IMR-90 (cell line): Measurements from ENCODE around the gene IL4R. TPM values are rescaled to one million over a fixed set of nuclear protein-coding genes. Genes with fewer than 3 reads are reported as not detected.
A peak's percentile ranks its signal among the peaks of the same experiment; 100 is the strongest.

Experiments used
- ATAC-seq: fragments of 200-7000 bp; cut with Tn5 transposase; 2 replicates; pipeline ENCODE4 v1.9.1; 2020; ENCODE audit warnings: low read depth, mild to moderate bottlenecking, moderate library complexity
- BruUV-seq: library from RNA; stranded (reverse); fragments of 400-500 nt; replicated peaks from 2 replicates; lab custom pipeline; 2021; lab: Mats Ljungman, UMichigan
- CTCF ChIA-PET: fragments of 300-600 bp; formaldehyde crosslinking; extraction: SDS; loops from one replicate; lab custom pipeline; 2021; ENCODE audit warnings: antibody characterized with exemption; lab: Yijun Ruan, JAX
- POLR2A ChIA-PET: fragments of 300-600 bp; sonication (Branson Sonifier 250); formaldehyde crosslinking; loops from one replicate; lab custom pipeline; 2022; ENCODE audit warnings: antibody characterized with exemption; ENCODE audit not compliant: unreplicated experiment; lab: Charles Lee
- DNase-seq: peaks from one replicate; pipeline ENCODE4 v3.0.0; 2013
- H2AFZ ChIP-seq: replicated peaks from 2 replicates; pipeline ENCODE3; 2013; ENCODE audit warnings: low read length, mild to moderate bottlenecking; ENCODE audit not compliant: poor library complexity
- H2AK5ac ChIP-seq: 2 replicates; pipeline ENCODE4 v1.6.1; 2013; ENCODE audit warnings: low read depth, low read length, inconsistent platforms
- H2AK9ac ChIP-seq: replicated peaks from 2 replicates; pipeline ENCODE3; 2013; ENCODE audit warnings: mild to moderate bottlenecking, low read depth, low read length, moderate library complexity; ENCODE audit not compliant: poor library complexity
- H2BK120ac ChIP-seq: 2 replicates; pipeline ENCODE4 v1.6.1; 2013; ENCODE audit warnings: low read depth, low read length, inconsistent platforms
- H2BK15ac ChIP-seq: 3 replicates; pipeline ENCODE4 v1.6.1; 2013; ENCODE audit warnings: low read depth, low read length, inconsistent platforms
- H2BK20ac ChIP-seq: 2 replicates; pipeline ENCODE4 v1.6.1; 2013; ENCODE audit warnings: low read depth, mild to moderate bottlenecking, inconsistent platforms, low read length, moderate library complexity
- H2BK5ac ChIP-seq: 2 replicates; pipeline ENCODE4 v1.6.1; 2013; ENCODE audit warnings: mild to moderate bottlenecking, low read depth, low read length, inconsistent platforms; ENCODE audit not compliant: poor library complexity, severe bottlenecking
- H3K14ac ChIP-seq: replicated peaks from 2 replicates; pipeline ENCODE4 v1.6.1; 2013; ENCODE audit warnings: low read depth, low read length, inconsistent platforms
- H3K18ac ChIP-seq: 2 replicates; pipeline ENCODE4 v1.6.1; 2013; ENCODE audit warnings: low read depth, low read length, control low read depth
- H3K23ac ChIP-seq: 2 replicates; pipeline ENCODE4 v1.6.1; 2013; ENCODE audit warnings: low read depth, low read length, inconsistent platforms
- H3K27ac ChIP-seq: 2 replicates; pipeline ENCODE4 v1.5.1; 2013; ENCODE audit warnings: mild to moderate bottlenecking, control low read depth, low read length; ENCODE audit not compliant: insufficient read depth
- H3K27me3 ChIP-seq: 2 replicates; pipeline ENCODE4 v1.6.1; 2013; ENCODE audit warnings: low read length; ENCODE audit not compliant: control insufficient read depth, insufficient read depth
- H3K36me3 ChIP-seq: 2 replicates; pipeline ENCODE4 v1.6.1; 2013; ENCODE audit warnings: low read length, mixed read lengths; ENCODE audit not compliant: control insufficient read depth, insufficient read depth
- H3K4ac ChIP-seq: 2 replicates; pipeline ENCODE4 v1.6.1; 2013; ENCODE audit warnings: low read depth, low read length, inconsistent platforms
- H3K4me1 ChIP-seq: 2 replicates; pipeline ENCODE4 v1.6.1; 2013; ENCODE audit warnings: low read length, mixed read lengths; ENCODE audit not compliant: control insufficient read depth, insufficient read depth
- H3K4me2 ChIP-seq: 2 replicates; pipeline ENCODE4 v1.6.1; 2013; ENCODE audit warnings: low read depth, mild to moderate bottlenecking, control low read depth, low read length, moderate library complexity
- H3K4me3 ChIP-seq: 2 replicates; pipeline ENCODE4 v1.5.1; 2013; ENCODE audit warnings: low read depth, mild to moderate bottlenecking, control low read depth, low read length, moderate library complexity; ENCODE audit not compliant: insufficient read depth
- H3K56ac ChIP-seq: 2 replicates; pipeline ENCODE4 v1.6.1; 2013; ENCODE audit warnings: low read length, inconsistent platforms; ENCODE audit not compliant: insufficient read depth; ENCODE audit errors: extremely low read depth
- H3K79me1 ChIP-seq, 2 experiments: 2 replicates each; pipeline ENCODE4 v1.6.1; 2013; ENCODE audit warnings: low read length in 2 of 2, inconsistent platforms in 1 of 2, low read depth in 1 of 2
- H3K9ac ChIP-seq: 2 replicates; pipeline ENCODE4 v1.6.1; 2013; ENCODE audit warnings: low read depth, low read length, control low read depth
- H3K9me1 ChIP-seq: 2 replicates; pipeline ENCODE4 v1.6.1; 2013; ENCODE audit warnings: low read length, inconsistent platforms; ENCODE audit not compliant: insufficient read depth
- H3K9me3 ChIP-seq: 2 replicates; pipeline ENCODE4 v1.6.1; 2013; ENCODE audit warnings: low read length; ENCODE audit not compliant: control insufficient read depth, insufficient read depth
- H4K20me1 ChIP-seq: 2 replicates; pipeline ENCODE4 v1.6.1; 2013; ENCODE audit warnings: low read length, inconsistent platforms; ENCODE audit not compliant: insufficient read depth
- H4K5ac ChIP-seq: 2 replicates; pipeline ENCODE4 v1.6.1; 2013; ENCODE audit warnings: mild to moderate bottlenecking, low read depth, low read length, control low read depth
- H4K8ac ChIP-seq, 2 experiments: 2 replicates each; pipeline ENCODE4 v1.6.1; 2013; ENCODE audit warnings: low read depth in 2 of 2, low read length in 2 of 2, control low read depth in 1 of 2, inconsistent platforms in 1 of 2
- H4K91ac ChIP-seq: 2 replicates; pipeline ENCODE4 v1.6.1; 2013; ENCODE audit warnings: low read depth, low read length, inconsistent platforms; ENCODE audit not compliant: insufficient read depth
- BHLHE40 ChIP-seq: fragments of 150-350 bp; IDR thresholded peaks from 2 replicates; pipeline ENCODE4 v1.6.1; 2016; ENCODE audit warnings: mild to moderate bottlenecking, low read depth, low read length
- CEBPB ChIP-seq: IDR thresholded peaks from 2 replicates; pipeline ENCODE4 v1.6.1; 2012; ENCODE audit warnings: low read depth, low read length, improper control_type of control experiment
- CHD1 ChIP-seq: IDR thresholded peaks from 2 replicates; pipeline ENCODE4 v1.6.1; 2012; ENCODE audit warnings: low read depth, low read length, improper control_type of control experiment
- FOS ChIP-seq: fragments of 150-350 bp; IDR thresholded peaks from 2 replicates; pipeline ENCODE4 v1.6.1; 2016; ENCODE audit warnings: low read depth, low read length
- MAFK ChIP-seq: IDR thresholded peaks from 2 replicates; pipeline ENCODE4 v1.6.1; 2012; ENCODE audit warnings: low read depth, low read length, improper control_type of control experiment
- MAZ ChIP-seq: IDR thresholded peaks from 2 replicates; pipeline ENCODE4 v1.6.1; 2012; ENCODE audit warnings: low read depth, mild to moderate bottlenecking, low read length, improper control_type of control experiment, moderate library complexity, borderline replicate concordance
- MXI1 ChIP-seq: IDR thresholded peaks from 2 replicates; pipeline ENCODE4 v1.6.1; 2012; ENCODE audit warnings: low read depth, mild to moderate bottlenecking, low read length, moderate library complexity, borderline replicate concordance
- POLR2A ChIP-seq: IDR thresholded peaks from 2 replicates; pipeline ENCODE4 v1.6.1; 2012; ENCODE audit warnings: mild to moderate bottlenecking, low read depth, low read length
- RAD21 ChIP-seq: IDR thresholded peaks from 2 replicates; pipeline ENCODE4 v1.6.1; 2012; ENCODE audit warnings: low read length, improper control_type of control experiment
- RCOR1 ChIP-seq: IDR thresholded peaks from 2 replicates; pipeline ENCODE4 v1.6.1; 2012; ENCODE audit warnings: mild to moderate bottlenecking, low read length, improper control_type of control experiment; ENCODE audit not compliant: insufficient replicate concordance
- RFX5 ChIP-seq: IDR thresholded peaks from 2 replicates; pipeline ENCODE4 v1.8.0; 2012; ENCODE audit warnings: low read depth, mild to moderate bottlenecking, low read length, moderate library complexity
- SMC3 ChIP-seq: fragments of 150-350 bp; IDR thresholded peaks from 2 replicates; pipeline ENCODE4 v1.6.1; 2016; ENCODE audit warnings: low read depth, mild to moderate bottlenecking, antibody characterized with exemption, low read length, moderate library complexity
- USF2 ChIP-seq: fragments of 150-350 bp; IDR thresholded peaks from 2 replicates; pipeline ENCODE4 v1.6.1; 2017; ENCODE audit warnings: mild to moderate bottlenecking, antibody characterized with exemption, low read length, low read depth
- WGBS, 2 experiments: methylation state at CpG; one replicate each; pipeline versions ENCODE4 v1.1.5 to v1.1.7; 2013; ENCODE audit warnings: missing lambda C conversion rate in 2 of 2; ENCODE audit not compliant: insufficient read length in 1 of 2; ENCODE audit errors: extremely low coverage in 2 of 2; 5-methylcytosine and 5-hydroxymethylcytosine counted together
- dilution Hi-C: fragments of 300-500 bp; cut with HindIII; formaldehyde crosslinking; loops from one replicate; pipeline ENCODE4 v1.14.3; 2018; ENCODE audit warnings: low sequenced_read_pairs; ENCODE audit not compliant: unreplicated experiment
- in situ Hi-C: fragments of 300-500 bp; cut with MboI; formaldehyde crosslinking; loops from 3 replicates; pipeline ENCODE4 v1.14.3; 2019; ENCODE audit warnings: low sequenced_read_pairs, inconsistent platforms, mixed read lengths
- intact Hi-C: fragments of 100-400 bp; cut with micrococcal nuclease; formaldehyde crosslinking; loops from 2 replicates; pipeline ENCODE4 v1.10.0; 2022
- polyA plus RNA-seq, 3 experiments: library from polyadenylated mRNA; depleted of rRNA; stranded (reverse); fragments of >200 nt; gene quantifications; 2 replicates each; pipeline ENCODE4 v1.2.3, GENCODE V29; 2012; ENCODE audit warnings: low replicate concordance in 1 of 3
- total RNA-seq: library from RNA; depleted of rRNA; stranded (reverse); fragments of >200 nt; gene quantifications from 2 replicates; pipeline ENCODE4 v1.2.3, GENCODE V29; 2012
- TF ChIP-seq, protein P1 (sequence below): fragments of 150-350 bp; IDR thresholded peaks from 2 replicates; pipeline ENCODE4 v1.6.1; 2016; ENCODE audit warnings: low read depth, mild to moderate bottlenecking, low read length, moderate library complexity, borderline replicate concordance

The IL4R gene
- total and polyA plus RNA-seq, 2 of the 4 experiments (the other 2 are of a cell fraction), result 6.3 to 18.7 TPM

GRCh38 chr16:27377666-27378485 is 64.1 kb downstream of the IL4R start (continued):
- TF ChIP-seq RFX5 (no peak), POLR2A (no peak)

GRCh38 chr16:27378871-27379481 is 65.2 kb downstream of the IL4R start:
- H3K36me3 ChIP-seq, result no peaks in the 10 kb centered on the region
- peak overlapping the region; percentile 64; the same call in 1 of the 2 replicates for H3K4ac ChIP-seq
- no peak overlapping the region for H2BK5ac ChIP-seq
- H3K27me3 ChIP-seq, result no peaks in the 10 kb centered on the region
- H3K23ac ChIP-seq, result no peak overlapping the region
- H3K56ac ChIP-seq, result no peak overlapping the region
- no peaks in the 10 kb centered on the region for H4K20me1 ChIP-seq
- 0 out of 2 replicates have a peak overlapping the region, but pooled peaks have one; percentile 18 for H4K91ac ChIP-seq
- peak overlapping the region; percentile 36; the same call in 1 of the 2 replicates for H2AK5ac ChIP-seq
- H3K18ac ChIP-seq, result 0 out of 2 replicates have a peak overlapping the region, but pooled peaks have one; percentile 47
- H3K4me2 ChIP-seq, result no peak overlapping the region
- no peak overlapping the region for H2BK20ac ChIP-seq
- peaks cover 10% of the 10 kb centered on the region for H3K4me1 ChIP-seq
- dilution Hi-C loops, result no loop called here
- ATAC-seq (peak; percentile 45), DNase-seq (peak; percentile 21)
- in situ Hi-C loops, result loop anchor here (25.0 kb wide), 1 partner anchor 1542 kb away; no protein-coding TSS in a partner anchor
- peak overlapping the region; percentile 67 for H2AFZ ChIP-seq
- intact Hi-C loops, result no loop called here
- H4K8ac ChIP-seq, result peak overlapping the region in 1 of 2 experiments; percentile 67; a peak in 1 of 4 replicates
- no TSS peak for BruUV-seq
- H3K9ac ChIP-seq, result no peak overlapping the region
- no peaks in the 10 kb centered on the region for H3K79me1 ChIP-seq
- H2BK15ac ChIP-seq, result no peak overlapping the region; the same call in 2 of the 3 replicates
- H4K5ac ChIP-seq, result 0 out of 2 replicates have a peak overlapping the region, but pooled peaks have one; percentile 36
- no peak overlapping the region for H2BK120ac ChIP-seq
- H3K27ac ChIP-seq, result no peak overlapping the region
- H3K4me3 ChIP-seq, result no peak overlapping the region
- ChIA-PET POLR2A (no interaction called here), CTCF (no interaction called here)
- peak overlapping the region; percentile 3 for H2AK9ac ChIP-seq
- peaks cover 7% of the 10 kb centered on the region; the same call in 1 of the 2 replicates for H3K9me1 ChIP-seq
- peaks cover 6% of the 10 kb centered on the region for H3K9me3 ChIP-seq
- 0 out of 2 replicates have a peak overlapping the region, but pooled peaks have one; percentile 9 for H3K14ac ChIP-seq
- WGBS, 2 experiments, result 40% methylated on average over 5 of the region's 11 CpGs; no CpG with 5 or more reads in 1 of the 2 experiments
- TF ChIP-seq FOS, result no peak
- no peak for TF ChIP-seq RCOR1
- no peak for TF ChIP-seq CHD1
- no peak for TF ChIP-seq SMC3
- TF ChIP-seq RAD21, result no peak
- no peak for TF ChIP-seq USF2
- TF ChIP-seq MXI1, result no peak
- no peak for TF ChIP-seq MAZ
- no peak for TF ChIP-seq CEBPB
- TF ChIP-seq BHLHE40, result no peak
- no peak for TF ChIP-seq MAFK
- TF ChIP-seq, protein P1, sequence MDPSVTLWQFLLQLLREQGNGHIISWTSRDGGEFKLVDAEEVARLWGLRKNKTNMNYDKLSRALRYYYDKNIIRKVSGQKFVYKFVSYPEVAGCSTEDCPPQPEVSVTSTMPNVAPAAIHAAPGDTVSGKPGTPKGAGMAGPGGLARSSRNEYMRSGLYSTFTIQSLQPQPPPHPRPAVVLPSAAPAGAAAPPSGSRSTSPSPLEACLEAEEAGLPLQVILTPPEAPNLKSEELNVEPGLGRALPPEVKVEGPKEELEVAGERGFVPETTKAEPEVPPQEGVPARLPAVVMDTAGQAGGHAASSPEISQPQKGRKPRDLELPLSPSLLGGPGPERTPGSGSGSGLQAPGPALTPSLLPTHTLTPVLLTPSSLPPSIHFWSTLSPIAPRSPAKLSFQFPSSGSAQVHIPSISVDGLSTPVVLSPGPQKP, result no peak
